ENCODE results near the gene PODXL2.
"Not testable (repeated sequence)": the region's sequence is repeated elsewhere in the genome, so short reads cannot be mapped to it uniquely, and the experiment has no call there.

Gene PODXL2

DNA sequence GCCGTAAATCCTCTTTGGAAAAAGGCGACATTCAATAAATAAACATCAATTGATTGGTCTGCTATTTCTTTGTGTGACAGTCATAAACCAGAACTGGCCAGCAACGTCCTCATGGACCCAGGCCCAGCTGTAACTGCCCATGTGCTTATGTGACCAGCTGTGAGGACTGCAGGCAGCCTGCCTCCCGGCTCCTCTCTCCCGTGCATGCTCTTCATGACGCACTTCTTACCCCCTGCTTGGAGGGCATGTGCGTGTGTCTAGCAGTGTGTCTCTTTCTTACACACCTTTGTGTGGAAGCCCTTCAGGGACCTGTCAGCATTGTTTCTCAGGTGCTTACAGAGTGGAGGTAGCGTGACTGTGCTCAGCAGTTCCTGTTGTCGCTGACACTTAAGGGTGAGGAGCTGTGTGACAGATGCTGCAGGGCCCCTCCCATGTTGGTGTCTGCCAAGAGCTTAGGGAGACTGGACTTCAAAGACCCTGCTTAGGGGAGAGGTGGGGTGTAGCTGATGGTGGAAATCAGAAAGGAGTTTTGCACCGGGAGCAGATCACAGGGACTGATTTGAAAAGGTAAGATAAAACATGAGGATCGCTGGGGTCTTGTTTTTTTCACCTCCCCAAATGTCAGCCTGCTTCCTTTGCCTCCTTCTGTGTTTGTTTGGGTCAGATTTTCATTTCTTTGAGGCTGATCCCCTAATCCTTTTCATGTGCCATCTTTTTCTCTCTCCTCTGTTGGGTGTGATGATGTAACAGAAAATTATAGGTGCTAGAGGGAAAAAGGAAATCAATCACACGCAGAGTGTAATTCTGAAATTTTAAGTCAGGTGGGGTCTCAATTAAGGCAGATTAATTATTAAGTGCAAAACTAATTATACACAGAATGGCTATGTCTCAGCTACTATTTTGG lies 2.1 kb downstream of the PODXL2 start:
- DNase-seq (ENCODE audit: low spot score), result no peak

GRCh38 chr3:127632035-127632820 lies 3.2 kb downstream of the PODXL2 start:
- DNase-seq (ENCODE audit: low spot score), result no peak

GRCh38 chr3:127634653-127635052 lies 5.7 kb downstream of the PODXL2 start:
- no peak for DNase-seq (ENCODE audit: low spot score)

DNA sequence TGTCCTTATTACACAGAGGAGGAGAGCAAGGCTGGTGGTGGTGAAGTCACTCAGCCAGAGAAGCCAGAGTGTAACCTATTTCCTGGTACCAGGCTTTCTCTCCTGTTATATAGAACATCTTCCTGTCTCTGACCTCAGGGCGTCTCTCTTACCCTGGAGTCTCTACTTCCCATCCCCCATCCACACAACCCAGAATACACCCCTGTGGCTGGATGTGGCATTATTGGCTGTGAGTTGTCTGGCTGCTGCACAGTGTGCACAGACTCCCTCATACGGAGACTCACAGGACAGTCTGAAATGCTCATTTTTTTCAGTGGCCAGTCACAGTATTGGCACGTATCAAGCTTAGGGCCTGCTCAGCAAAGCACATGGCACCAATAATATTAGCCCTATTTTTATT lies 8.6 kb downstream of the PODXL2 start:
- peak; percentile 17 for DNase-seq (ENCODE audit: low spot score)

DNA sequence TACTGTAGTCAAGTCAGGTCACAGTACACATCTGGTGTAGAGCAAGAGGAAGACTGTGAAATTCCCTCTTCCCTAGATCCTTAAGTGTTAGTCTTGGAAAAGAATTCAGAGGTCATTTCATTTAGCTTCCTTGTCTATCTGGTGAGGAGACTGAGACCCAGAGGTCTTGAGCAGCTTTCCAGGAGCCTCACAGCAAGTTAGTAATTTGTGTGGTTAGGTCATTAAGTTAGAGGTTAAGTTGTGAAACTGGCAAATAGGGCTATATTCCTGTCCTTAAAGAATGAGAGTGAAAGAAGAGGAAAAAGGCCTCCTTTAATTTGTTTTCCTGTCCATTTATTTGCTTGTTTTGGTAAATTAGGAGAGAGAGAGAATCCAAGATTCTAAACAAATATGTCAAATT lies 9.0 kb downstream of the PODXL2 start:
- DNase-seq (ENCODE audit: low spot score), result no peak

DNA sequence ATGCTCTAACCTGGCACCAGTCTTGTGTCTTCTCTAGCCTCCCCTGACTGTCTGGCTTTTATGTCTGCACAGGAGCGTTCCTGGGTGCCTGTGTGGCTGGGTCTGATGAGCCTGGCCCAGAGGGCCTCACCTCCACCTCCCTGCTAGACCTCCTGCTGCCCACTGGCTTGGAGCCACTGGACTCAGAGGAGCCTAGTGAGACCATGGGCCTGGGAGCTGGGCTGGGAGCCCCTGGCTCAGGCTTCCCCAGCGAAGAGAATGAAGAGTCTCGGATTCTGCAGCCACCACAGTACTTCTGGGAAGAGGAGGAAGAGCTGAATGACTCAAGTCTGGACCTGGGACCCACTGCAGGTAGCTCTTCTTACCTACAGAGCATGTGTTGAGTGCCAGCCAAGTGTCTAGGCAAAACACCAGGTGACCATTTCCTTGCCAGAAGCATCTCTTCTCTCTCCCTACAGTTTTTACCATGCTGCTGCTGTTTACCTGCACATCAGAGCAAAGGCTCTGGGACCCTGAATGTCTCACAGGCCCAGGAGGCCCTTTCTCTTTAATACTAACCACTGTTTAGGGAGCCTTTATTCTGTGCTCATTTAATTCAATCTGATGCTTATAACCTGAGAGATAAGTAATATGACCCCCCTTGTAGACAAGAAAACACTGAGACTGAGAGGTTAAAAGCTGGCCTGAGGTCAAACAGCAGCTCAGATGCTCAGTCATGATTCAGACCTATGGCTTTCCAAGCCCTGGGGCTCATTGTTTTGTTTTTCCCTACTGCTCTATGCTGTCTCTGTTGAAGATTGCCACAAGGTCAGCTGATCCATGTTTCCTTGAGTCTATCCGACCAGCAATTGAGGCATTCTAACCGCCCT lies 10.4 kb downstream of the PODXL2 start:
- DNase-seq (ENCODE audit: low spot score), result no peak

- DNase-seq (ENCODE audit: low spot score), result no peak
These were observed 11.0 kb downstream of the PODXL2 start for GRCh38 chr3:127640042-127640355.

- DNase-seq (ENCODE audit: low spot score), result no peak
These were observed 15.8 kb downstream of the PODXL2 start for GRCh38 chr3:127644641-127645370.

DNA sequence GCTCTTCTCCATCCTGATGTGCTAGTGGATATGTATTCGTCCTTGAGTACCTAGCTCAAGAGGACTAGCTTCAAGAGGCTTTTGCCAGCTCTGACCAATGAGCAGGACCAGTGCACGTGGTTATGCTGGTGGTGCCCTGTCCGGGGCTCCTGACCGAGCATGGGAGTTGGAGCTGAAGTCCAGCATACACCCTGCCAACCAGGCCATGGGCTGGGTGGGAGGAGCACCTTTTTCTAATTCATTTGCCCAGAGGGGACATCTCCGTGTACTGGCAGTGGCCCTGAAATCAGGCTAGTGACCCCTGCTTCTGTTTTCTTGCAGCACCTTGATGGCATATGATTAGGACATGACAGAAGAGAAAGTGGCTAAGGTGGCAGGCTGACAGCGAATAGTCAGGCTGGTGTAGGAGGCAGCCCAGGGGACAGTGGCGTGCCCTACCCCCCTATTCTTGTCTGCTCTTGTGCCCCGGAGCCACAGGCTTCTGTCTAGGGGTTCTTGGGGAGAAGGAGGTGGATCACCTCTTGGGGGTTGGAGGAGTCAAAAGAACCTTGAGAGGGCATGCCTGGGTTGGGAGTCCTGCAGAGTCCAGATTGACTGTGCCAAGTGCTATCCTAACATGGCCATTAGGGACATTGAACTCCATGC lies 16.5 kb downstream of the PODXL2 start:
- no peak for DNase-seq (ENCODE audit: low spot score)

- no peak for DNase-seq (ENCODE audit: low spot score)
These were observed 17.6 kb downstream of the PODXL2 start for GRCh38 chr3:127646501-127647046.

GRCh38 chr3:127647166-127647844 lies 18.3 kb downstream of the PODXL2 start:
- DNase-seq (ENCODE audit: low spot score), result no peak

DNA sequence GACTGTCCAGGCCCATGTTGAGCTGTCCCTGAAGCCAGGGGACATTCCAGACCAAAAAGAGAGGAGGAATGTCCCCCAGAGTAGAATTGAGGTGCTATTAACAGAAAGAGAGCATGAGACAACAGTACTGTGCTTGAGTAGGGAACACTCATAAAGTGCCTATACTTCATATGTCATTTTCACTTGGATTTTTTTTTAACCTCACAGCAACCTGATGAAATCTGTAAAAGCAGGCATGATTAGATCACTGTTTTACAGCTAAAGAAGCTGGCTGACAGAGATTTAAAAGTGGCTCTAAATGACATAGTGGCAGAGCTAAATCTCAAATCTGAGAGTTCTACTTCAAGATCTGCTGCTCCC lies 18.8 kb downstream of the PODXL2 start:
- no peak for DNase-seq (ENCODE audit: low spot score)

DNA sequence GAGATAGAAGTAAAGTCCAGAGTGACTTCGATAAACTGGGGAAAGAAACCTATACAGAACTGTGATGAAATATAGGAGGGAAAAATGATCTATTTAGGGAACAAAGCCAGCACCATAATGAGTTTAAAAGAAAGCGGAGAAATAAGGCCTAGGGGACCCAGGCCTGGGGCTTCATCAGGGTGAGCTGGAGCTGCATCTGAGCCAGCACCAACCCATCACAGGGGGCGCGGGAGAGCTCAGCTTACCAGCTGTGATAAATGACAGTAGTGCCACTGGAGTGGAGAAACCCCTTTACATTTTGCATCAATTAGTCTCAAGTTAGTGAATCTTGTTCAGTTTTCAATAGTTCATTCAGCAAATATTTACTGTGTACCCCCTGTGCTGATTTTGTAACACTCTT lies 21.3 kb downstream of the PODXL2 start:
- DNase-seq (ENCODE audit: low spot score), result no peak

DNA sequence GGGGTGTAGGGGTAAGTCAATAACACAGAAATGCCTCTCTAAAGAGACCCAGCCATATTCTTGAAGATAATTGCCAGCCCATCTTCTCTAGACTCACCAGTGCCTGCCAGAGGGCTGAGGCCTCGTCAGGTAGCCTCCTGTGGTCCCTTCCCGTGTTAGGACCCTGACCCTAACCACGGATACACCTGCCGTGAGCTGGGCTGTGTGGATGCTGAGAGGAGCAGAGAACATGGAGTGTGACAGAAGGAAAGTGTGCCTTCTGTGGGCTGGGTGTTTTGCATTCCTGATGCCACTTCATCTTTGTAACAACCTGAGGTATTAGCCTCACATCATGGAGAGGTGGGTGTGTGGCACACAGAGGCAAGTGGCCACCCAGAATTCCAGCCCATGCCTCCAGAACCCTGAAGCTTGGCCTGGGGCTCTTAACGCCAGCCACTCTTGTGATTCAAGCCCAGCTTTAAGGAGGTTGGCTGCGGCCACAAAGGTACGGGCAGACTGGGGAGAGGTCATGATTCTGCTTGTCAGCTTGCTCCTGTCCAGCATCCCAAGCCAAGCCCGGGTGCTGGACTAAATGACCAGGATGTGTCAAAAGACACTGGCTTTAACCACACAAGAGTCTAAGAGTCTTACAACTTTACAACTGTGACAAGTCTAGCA lies 22.7 kb downstream of the PODXL2 start:
- no peak for DNase-seq (ENCODE audit: low spot score)

DNA sequence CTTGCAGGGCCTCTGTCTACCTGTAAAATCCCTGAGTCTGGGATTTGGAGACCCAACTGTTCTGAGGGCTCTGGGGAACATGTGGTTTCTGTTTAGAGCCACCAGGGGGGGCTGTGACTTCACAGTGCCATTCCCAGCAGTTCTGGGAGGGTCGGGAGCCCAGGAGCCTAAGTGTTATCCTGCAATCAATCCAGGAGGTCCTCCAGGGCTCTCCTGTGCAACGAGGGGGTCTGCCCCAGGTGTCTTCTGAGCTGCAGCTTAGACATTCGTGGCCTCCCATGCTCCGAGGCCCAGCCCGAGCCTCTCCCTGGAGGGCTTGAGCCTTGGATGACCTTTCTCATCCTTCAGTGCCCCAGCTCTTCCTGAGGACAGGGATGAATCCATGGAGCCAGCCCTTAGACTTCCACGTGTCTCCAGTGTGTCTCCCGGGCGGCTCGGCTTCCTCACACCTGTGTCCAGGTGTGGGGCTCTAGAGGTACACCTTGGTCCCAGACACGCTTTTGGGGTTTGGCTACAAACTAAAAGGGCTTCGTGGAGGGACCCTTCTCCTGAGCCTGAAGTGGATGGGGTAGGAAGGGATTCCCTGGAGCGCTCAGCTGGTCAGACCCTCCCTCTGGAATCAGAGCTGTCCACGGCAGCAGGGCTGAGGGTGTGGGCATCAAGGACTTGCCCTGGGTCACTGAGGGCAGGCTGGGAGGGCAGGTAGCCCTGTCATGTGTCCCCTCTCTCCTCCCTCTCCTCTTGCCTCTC lies 23.4 kb downstream of the PODXL2 start:
- peak; percentile 62 for DNase-seq (ENCODE audit: low spot score)

DNA sequence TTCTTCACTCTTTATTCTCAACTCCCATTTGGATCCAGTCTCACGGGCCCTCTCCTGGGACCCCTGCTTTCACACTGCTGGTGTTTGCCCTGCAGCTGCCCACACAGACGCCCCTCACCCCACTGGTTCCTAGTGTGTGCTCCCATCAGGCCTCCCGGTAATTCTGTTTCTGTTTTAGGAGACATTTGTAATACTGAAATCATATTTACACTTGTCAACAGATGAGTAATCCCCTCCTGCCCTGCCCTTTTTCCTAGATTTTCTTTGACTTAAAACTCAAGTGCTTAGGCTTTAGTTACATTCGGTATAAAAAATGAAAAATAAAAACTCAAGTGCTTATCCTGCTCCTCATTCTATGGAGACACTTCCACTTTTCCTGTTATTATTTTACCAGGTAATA lies 25.4 kb downstream of the PODXL2 start:
- DNase-seq (ENCODE audit: low spot score), result no peak

- DNase-seq (ENCODE audit: low spot score), result not testable (repeated sequence)
These were observed 26.0 kb downstream of the PODXL2 start for GRCh38 chr3:127654993-127655392.

DNA sequence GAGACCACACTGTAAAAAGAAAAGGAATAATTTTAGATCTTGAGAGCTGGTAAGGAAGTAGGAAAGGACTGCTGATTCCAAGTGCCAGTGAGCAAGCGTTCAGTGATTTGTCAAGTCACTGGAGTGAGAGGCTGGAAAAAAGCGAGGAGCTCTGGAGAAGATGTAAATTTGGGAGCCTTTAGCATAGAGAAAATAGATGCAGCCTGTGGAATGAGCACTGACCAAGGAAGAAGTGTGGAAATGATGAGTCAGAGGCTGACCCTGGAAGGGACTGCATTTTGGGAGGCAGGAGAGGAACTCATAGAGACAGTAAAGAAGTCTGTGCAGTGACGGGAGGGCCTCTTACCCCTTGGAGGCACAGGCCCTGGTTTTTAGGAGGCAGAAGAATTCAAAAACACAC lies 26.7 kb downstream of the PODXL2 start:
- DNase-seq (ENCODE audit: low spot score), result no peak

DNA sequence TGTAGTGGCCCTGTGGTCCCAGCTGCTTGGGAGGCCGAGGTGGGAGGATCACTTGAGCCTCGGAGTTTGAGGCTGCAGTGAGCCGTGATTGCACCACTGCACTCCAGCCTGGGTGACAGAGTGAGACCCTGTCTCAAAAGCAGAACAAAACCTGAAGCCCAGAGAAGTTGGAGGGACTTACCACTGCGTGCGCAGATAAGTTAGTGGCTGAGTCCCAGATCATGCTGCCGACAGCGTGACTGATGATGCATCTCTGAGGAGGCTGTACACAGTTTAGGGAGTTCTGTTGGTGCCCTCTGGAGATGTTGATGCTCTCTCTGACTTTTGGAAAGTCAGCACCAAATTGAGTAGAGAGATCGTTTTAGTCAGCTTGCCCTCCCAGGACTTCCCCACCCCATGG lies 27.9 kb downstream of the PODXL2 start:
- no peak for DNase-seq (ENCODE audit: low spot score)
